ENCODE results near the gene ITGAL. TPM values are rescaled to one million over a fixed set of nuclear protein-coding genes. Genes with fewer than 3 reads are reported as not detected.

ITGAL gene
- total and polyA plus RNA-seq, 2 of the 8 experiments (the other 6 are each of a cell fraction or from before 2014, with no cell fraction given): not detected

- TF ChIP-seq TEAD4 (IDR thresholded peaks at IDR 0.05; ENCODE audit: low read depth, low read length) (no peak), CTCF (IDR thresholded peaks at IDR 0.05; ENCODE audit: control extremely low read depth in 1 of 3, insufficient read depth in 1 of 3, low read depth in 1 of 3, low read length in 3 of 3) (no peak)
Measured at GRCh38 chr16:30548416-30549253, 76.1 kb downstream of the ITGAL start (continued).
